ENCODE measurements around the gene MACROD2.

The MACROD2 gene

DNA sequence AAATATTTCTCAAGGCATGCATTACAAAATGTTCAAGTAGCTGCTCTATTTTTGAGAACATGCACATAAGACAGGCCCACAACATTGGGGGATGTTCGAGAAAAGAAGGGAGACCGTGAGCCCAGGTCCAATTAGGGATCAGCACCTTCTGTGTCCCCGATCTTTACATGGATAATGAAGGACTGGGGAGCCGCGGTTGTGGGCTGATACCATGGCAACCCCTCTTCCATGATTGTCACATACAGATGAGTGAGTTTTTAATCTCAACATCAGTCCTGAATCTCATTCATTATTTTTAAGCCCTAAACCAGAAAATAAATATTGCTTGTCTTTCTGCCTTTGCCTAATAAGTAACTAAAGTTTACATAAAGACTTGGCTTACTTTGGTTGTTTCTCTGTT lies 1642.2 kb downstream of the MACROD2 start:
- TF ChIP-seq, protein P1, sequence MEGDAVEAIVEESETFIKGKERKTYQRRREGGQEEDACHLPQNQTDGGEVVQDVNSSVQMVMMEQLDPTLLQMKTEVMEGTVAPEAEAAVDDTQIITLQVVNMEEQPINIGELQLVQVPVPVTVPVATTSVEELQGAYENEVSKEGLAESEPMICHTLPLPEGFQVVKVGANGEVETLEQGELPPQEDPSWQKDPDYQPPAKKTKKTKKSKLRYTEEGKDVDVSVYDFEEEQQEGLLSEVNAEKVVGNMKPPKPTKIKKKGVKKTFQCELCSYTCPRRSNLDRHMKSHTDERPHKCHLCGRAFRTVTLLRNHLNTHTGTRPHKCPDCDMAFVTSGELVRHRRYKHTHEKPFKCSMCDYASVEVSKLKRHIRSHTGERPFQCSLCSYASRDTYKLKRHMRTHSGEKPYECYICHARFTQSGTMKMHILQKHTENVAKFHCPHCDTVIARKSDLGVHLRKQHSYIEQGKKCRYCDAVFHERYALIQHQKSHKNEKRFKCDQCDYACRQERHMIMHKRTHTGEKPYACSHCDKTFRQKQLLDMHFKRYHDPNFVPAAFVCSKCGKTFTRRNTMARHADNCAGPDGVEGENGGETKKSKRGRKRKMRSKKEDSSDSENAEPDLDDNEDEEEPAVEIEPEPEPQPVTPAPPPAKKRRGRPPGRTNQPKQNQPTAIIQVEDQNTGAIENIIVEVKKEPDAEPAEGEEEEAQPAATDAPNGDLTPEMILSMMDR (IDR thresholded peaks at IDR 0.05; ENCODE audit: insufficient read depth, missing control alignments): no peak
- FAIRE-seq (no peak), DNase-seq (ENCODE audit: insufficient read length, low spot score) (no peak)

DNA sequence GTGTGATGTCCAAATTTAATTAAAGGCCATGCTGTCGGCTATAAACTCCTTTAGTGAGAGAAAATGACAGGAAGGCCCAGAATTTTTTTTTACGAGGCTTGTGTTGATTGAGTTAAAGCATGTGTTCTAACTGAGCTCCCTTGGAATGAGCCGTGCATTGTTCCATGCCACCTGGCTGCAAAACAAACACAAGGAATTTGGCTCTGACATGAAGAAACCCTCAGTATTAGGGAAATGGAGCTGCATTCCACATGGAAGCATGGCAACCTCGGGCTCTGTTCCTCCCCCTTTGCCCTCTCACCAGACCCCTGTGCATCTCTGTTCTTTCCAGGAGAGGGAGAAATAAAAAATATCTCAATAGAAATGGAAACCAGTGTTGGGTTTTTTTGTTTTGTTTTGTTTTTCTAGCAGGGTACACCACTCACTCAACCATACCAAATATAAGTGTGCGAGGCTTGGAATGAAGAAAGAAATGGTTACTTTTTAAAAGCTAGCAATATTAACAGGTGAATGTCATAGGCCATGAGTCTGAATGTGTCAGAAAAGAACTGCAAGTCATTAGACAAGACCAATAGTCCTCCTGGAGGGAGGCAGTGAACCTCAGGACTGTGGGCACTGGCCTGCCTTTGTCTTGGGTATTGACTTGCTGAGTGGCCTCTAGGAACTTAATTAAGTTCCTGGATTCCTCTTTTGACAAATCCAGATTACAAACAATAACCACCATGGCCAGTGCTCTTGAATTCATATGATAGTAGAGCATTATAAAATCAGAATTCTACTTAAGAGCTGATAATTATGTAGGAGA lies 1642.8 kb downstream of the MACROD2 start:
- FAIRE-seq (no peak), DNase-seq (ENCODE audit: insufficient read length, low spot score) (no peak)
- TF ChIP-seq, protein P1 (IDR thresholded peaks at IDR 0.05; ENCODE audit: insufficient read depth, missing control alignments): no peak

DNA sequence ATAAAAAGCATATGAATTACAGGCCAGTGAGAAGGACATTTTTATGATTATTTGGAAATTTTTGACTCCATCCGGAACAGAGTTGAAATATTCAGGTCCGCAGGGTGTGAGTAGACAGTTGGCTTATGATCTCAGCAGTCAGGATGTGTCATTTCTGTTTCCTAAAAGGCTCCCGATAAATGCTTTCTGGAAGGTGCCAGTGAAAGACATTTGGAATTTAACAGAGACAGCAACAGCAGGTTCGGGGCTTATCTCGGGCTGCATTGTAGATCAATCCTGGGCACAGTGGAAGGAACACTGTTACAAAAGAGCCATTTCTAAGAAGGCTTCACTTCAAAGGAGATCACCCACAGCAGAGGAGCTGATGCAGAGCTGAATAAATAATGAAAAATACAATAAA lies 1643.5 kb downstream of the MACROD2 start:
- FAIRE-seq: no peak
- TF ChIP-seq, protein P1 (IDR thresholded peaks at IDR 0.05; ENCODE audit: insufficient read depth, missing control alignments): no peak
- no peak for DNase-seq (ENCODE audit: insufficient read length, low spot score)

DNA sequence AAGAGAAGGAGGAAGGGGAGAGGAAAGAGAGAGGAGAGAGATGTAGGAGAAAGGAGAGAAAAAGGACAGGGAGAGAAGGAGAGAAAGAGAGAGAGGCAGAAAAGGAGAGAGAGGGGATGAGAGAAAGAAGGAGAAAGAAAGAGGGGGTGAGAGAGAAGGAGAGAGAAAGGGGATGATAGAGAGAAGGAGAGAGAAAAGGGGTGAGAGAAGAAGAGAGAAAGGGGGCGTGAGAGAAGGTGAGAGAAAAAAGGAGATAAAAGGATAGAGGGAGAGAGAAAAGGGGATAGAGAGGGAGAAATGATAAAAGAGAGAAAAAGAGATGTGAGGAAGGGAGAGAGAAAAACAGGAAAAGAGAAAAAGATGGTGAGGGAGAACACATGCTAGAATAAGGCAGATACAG lies 1644.5 kb downstream of the MACROD2 start:
- DNase-seq (ENCODE audit: insufficient read length, low spot score): no peak
- TF ChIP-seq, protein P1 (IDR thresholded peaks at IDR 0.05; ENCODE audit: insufficient read depth, missing control alignments): no peak
- no peak for FAIRE-seq

DNA sequence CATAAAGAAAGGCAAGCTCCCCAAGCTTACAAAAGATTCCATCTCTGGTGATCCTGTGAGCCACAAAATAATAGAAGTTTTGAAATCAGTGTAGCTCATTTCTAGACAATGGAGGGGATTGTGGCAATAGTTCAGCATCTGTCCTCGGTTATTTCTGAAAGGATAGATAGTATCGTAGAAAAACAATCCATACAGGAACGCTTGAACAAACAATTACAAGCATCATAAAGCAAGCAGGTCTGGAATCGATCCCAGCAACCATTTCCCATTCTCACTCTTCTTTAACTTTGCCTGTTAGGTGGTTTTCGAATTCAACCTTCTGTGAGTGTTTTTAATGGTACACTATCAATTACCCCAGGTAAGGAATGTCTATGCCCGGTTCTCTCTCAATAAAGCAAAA lies 1646.8 kb downstream of the MACROD2 start:
- FAIRE-seq: no peak
- TF ChIP-seq, protein P1 (IDR thresholded peaks at IDR 0.05; ENCODE audit: insufficient read depth, missing control alignments): no peak
- DNase-seq (ENCODE audit: insufficient read length, low spot score): no peak

DNA sequence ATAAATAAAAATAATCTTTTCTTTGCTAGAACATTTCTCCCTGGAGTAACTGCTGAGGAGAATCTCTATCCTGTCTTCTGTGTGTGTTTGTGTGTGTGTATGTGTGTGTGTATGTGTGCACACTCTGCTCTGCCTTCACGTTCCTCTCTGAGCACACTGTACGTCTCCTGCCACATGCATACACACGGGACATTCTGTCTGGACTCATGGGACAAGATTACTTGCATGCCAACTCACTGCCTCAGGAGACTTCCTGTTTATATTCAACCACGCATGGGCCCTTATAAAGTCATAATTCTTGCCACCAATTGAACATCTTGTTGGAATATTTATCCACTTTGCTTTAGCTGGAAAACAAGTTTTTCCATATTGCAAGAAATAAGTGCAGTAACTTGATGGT lies 1647.4 kb downstream of the MACROD2 start:
- FAIRE-seq: no peak
- TF ChIP-seq, protein P1 (IDR thresholded peaks at IDR 0.05; ENCODE audit: insufficient read depth, missing control alignments): no peak
- DNase-seq (ENCODE audit: insufficient read length, low spot score): no peak

DNA sequence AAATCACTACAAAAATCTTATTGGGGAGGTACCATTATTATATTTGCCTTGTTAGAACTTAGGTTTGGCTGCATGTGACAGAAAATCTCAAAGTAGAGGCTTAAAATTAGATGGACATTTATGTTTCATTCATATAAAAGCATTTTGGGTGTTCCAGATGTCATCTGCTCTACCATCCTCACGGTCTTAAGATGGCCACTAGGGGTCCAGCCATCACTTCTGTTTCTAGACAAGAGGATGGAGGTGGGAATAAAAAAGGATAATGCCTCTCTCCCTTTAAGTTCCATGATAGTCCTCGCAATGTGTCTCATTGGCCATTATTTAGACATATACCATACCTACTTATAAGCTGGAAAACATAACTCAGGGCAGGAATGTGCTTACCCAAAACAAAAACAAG lies 1648.4 kb downstream of the MACROD2 start:
- TF ChIP-seq, protein P1 (IDR thresholded peaks at IDR 0.05; ENCODE audit: insufficient read depth, missing control alignments): peak; percentile 7
- no peak for FAIRE-seq
- no peak for DNase-seq (ENCODE audit: insufficient read length, low spot score)

Data from D721Med (cell line).